ENCODE measurements around the gene ZSCAN22.

ZSCAN22 gene

DNA sequence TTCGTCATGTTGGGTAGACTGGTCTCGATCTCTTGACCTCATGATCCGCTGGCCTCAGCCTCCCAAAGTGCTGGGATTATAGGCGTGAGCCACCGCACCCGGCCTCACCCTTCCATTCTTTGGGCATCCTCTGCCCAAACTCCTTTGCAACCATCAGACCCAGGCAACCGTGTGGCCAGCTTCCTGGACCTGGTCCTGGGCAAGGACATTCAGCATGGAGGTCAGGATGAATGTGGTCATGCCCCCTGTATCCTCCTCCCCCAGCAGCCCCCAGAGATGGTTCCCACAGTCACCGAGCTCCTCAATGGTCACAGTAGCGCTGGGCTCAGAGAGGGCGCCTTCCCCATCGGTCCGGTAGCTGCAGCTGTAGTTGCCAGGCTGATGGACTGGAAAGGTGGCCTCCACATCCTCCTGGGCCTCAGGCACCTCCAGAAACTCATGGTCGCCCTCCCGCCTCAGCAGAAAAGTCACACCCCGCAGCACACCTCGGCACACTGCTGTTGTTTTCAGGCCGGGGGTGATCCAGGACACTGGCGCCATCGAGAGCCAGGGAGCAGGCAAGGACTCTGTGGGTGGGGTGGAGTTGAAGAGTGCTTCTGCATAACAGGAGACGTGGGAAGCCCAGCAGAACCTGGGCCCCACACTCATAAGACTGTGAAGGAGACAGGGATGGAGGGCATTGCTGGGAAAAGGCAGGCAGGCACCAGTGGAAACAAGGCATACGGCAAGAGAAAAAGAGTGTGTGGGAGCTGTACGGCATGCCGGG is 25.4 kb downstream of the ZSCAN22 start:
- no peak for DNase-seq (ENCODE audit: low read depth in 2 of 2)

DNA sequence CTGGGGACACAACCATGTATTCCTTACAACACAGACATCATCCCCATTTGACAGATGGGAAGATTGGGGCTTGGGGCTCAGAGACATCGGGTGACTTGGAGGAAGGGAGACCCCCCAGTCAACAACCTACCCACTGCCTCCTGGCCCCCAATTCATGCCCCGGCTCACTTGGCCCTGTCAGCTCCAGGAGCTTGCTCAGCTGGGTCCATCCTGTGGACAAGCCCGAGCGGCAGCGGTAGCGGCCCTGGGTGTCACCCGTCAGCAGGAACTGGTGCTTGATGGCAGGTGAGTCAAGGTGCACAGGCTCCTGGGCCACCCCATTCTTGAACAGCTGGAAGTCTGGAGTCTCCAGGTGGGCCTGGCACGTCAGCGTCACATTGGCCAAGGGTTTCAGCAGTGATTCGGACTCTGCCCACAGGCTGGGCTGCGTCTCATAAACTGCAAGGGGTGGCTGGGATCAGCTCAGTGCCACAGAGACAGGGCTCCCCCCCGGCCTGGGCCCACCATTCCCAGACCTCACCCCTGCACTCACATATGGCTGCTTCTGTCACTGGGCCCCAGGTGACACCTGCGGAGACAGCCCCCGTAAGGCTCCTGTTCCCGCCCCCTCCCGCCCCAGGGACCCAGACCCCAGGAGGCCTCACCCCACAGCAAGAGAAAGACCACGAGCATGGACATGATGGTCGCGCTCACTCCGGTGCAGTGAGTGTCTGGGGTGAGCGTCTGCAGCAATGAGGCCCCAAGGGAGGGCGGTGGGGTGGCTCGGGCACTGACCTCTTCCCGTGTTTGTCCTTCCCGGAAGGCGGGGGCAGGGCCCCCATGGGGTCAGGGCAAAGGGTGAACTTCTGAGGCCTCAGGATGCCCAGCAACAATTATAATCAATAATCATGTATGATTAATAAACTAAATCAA is 26.2 kb downstream of the ZSCAN22 start, which contains the start of gene A1BG:
Gene A1BG (minus strand): TSS at position 733 of the 912 bp plus-strand sequence. CDS start 55 bp downstream, at position 678.
- no peak for DNase-seq (ENCODE audit: low read depth in 2 of 2)

DNA sequence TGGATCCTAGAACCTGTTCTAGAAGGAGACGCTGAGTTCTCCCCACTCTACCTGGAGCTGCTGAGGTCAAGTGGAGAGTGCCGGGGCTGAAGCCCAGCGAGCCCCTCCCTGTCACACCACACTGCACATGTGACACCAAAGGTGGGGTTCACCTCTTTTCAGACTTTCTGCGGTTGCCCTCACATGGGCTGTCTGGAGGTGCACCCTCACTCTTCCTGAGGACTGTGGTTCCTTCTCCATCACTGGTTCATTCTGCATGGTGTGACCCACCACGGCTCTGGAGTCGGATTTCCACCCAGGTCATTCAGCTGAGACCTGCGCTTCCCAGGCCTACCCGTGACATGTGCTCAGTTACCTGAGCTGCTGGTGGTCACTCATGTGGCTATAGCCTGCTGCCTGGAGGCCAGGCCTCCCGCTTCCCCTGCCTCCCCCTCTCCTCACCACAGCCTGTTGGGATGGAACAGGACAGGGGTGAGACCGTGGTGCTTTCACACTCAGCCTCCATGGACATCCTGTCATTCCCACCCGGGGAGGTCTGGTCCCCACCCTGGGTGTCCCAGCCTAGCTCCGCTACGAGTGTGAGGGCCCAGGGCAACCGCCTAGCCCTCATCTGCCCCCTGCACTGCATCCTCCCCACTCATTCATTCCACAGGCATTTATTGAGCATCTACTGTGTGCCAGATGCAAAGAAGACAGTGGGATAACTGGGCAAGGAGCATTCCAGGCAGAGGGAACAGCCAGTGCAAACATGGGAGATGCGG is 27.1 kb downstream of the ZSCAN22 start:
- no peak for DNase-seq (ENCODE audit: low read depth in 2 of 2)

DNA sequence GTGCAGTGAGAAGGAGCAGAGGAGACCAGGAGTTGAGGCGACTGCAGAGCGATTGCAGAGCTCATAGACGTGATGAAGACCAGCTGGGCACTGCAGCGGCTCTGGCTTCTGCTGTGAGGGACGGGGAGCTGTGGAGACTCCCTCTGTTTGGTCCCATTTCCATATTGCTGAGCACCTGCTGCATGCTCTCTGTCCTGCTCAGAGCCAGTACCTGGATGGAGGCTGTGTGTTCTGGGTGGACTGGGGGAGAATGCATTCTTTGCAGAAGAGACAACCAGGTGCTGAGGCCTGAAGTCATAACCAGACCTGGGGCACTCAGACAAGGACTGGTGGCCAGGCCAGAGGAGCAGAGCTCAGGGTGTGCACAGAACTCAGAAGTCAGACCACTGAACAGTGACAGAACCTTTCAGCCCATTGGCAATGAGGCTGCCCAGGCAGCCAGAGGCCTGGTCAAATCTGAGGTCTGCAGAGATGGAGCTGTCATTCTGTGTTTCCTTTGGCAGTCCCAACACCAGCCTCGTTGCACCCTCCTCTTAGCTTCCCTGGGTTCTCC is 27.8 kb downstream of the ZSCAN22 start:
- no peak for DNase-seq (ENCODE audit: low read depth in 2 of 2)

DNA sequence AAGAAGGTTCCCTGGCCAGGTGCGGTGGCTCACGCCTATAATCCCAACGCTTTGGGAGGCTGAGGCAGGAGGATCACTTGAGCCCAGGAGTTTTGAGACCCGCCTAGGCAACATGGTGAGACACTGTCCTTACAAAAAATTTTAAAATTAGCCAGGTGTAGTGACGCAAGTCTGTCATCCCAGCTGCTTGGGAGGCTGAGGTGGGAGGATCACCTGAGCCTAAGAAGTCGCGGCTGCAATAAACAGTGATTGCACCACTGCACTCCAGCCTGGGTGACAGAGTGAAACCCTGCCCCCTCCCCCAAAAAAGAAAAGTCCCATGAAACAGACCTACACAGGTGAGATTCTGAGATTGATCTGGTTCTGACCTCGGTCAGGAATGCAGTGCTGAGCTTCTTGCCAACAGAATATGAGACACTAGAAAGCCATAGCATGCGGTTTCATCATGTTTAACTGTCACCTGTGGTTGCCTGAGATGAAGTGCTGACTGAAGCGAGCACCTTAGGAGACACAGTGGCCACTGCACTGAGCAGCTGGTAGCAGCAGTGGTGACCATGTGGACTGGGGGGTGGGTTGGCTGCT is 28.5 kb downstream of the ZSCAN22 start:
- DNase-seq (ENCODE audit: low read depth in 2 of 2): no peak

DNA sequence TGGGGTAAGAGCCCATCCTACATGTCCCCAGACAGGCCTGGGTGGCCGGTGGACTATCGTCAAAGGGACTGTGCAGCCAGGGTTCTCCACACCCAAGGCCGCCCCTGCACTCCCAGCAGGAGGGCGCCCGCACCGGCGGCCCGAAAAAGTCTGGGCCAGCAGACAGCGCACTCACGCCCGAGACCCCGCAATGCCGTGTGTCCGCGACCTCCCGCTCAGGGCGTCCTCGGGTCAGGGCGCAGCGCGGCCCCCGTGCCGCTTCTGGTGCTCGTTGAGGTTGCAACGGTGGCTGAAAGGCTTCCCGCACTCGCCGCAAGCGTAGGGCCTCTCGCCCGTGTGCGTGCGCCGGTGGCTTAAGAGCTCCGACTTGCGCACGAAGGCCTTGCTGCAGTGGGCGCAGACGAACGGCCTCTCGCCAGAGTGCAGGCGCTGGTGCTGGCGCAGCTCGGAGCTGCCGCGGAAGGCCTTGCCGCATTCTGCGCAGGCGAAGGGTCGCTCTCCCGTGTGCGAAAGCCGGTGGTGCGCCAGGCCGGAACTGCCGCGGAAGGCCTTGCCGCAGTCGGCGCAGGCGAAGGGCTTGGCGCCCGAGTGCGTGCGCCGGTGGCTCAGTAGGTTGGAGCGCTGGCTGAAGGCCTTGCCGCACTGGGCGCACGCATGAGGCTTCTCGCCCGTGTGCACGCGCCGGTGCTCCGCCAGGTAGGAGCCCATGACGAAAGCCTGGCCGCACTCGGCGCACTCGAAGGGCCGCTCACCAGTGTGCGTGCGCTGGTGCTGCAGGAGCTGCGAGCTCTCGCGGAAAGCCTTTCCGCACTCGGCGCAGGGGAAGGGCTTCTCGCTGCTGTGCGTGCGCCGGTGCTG is 29.3 kb downstream of the ZSCAN22 start:
- DNase-seq (ENCODE audit: low read depth in 2 of 2): no peak

DNA sequence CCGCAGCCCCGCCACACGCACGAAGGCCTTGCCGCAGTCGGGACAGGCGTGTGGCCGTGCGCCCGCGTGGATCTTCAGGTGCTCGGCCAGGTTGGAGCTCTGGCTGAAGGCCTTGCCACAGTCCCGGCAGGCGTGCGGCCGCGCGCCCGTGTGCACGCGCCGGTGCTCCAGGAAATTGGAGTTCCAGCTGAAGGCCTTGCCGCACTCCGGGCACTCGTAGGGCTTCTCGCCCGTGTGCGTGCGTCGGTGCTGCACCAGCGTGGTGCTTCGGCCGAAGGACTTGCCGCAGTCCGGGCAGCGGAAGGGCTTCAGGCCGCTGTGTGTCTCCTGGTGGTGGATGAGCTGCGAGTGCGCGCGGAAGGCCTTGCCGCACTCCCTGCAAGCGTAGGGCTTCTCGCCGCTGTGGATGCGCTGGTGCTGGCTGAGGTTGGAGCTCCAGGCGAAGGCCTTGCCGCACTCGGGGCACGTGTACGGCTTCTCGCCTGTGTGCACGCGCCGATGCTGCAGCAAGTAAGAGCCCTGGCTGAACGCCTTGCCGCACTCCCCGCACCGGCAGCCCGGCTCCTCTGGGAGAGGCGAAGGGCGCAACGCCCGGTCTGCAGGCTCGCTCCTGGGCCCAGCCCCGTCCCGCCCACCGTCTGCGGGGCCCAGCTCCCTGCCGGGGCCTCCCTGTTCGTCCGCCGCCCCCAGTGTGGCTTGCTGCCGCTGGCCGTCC is 30.1 kb downstream of the ZSCAN22 start:
- no peak for DNase-seq (ENCODE audit: low read depth in 2 of 2)

DNA sequence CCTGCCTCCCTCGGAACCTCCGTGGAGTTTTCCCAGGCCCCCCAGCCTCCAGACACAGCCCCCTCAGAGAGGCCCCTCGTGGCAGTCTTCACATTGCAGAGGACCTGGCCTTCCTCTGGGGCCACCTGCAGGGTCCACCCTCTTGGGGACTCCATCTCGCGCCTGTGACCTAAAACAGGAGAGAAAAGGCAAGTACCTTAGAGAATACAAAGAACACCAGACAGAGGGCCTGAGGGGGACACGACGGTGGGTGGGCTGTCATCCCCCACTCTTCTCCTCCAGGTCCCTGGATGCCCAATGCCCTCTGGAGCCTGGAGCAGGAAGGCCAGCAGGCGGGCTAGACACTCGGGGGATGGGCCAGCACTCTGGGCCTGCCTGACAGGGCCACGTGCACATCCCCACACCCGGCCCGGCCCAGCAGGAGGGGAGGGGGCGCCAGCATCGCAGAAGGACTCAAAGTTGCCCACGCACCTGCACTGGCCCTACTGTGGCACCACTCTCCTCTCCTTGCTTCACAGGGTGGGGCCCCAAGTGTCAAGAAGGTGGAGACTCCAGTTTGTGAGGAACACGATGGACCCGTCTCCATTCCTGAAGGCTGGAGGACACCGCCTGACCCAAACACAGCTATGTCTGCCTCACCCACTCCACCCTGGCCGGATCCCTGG is 30.8 kb downstream of the ZSCAN22 start:
- no peak for DNase-seq (ENCODE audit: low read depth in 2 of 2)

DNA sequence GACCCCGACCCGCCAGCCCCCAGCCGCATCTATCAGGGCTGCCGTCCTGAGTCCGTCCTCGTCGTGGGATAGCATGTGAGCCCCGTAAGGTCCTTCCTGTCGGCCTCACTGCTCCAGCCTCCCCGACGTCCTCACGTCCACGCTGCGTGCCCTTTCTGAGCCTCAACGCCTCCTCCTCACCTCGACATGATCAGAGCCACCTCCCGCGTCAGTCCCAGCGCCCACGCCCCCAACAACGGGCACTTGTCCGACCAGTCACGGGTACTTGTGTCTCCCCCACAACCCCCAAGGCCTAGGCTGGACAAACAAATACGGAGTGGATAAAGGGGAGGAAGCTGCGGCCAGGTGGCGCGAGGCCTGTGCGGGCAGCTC is 35.1 kb downstream of the ZSCAN22 start:
- peak in 1 of 2 donors; percentile 35 for DNase-seq (ENCODE audit: low read depth in 2 of 2)

DNA sequence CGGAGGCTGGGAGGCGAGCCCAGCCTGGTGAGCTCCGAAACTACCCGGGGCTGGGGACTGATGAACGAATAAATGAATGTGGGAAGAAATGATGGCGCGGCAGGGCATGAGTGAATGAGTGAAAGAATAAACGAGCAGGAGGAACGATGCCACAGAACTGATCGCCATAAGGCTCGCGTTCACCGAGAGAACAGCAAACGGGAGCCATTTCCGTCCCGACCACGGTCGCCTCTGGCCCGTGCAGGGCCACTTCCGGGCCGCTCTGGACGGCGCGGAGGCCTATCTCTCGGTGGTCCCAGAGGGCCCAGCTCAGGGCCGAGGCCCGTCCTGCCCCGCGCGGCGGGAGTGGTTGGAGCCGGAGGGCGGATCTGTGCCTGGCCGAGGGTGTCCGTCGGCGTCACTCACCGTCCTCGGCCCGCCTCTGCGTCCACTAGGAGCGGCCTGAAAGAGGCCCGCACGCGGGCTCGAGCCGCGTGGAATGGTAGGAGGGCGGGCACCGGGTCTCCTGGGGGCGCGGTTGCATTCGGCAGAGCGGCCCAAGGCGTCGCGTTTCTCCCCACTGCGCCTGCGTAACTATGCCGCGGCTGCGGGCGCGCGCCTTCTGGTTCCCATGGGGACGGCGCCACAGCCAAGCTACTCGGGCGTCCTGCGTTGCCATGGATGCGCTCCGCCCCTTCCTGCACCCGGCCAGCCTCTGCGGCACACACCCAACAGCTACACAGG is 35.6 kb downstream of the ZSCAN22 start, which contains the start of gene ZNF497:
Gene ZNF497 (minus strand): TSS at position 480 of the 723 bp plus-strand sequence. CDS start 5,116 bp downstream, outside the sequence.
- DNase-seq (ENCODE audit: low read depth in 2 of 2): peak; percentile 92 to 96

DNA sequence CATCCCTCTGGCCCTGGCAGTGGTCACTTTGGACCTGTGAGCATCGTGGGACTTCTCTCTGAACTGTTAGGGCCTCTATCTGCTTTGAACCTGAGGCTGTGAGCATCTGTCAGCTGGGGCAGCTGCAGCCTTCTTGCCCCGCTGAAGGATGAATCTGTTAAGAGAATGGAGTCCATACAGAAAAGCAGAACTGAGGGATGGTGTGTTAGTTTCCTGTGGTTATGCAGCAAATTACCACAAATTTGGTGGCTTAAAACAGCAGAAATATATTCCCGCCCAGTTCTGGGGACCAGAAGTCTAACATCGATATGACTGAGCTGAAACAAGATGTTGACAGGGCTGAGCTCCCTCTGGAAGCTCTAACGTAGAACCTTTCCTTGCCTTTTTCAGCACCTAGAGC is 37.4 kb downstream of the ZSCAN22 start:
- DNase-seq (ENCODE audit: low read depth in 2 of 2): no peak

DNA sequence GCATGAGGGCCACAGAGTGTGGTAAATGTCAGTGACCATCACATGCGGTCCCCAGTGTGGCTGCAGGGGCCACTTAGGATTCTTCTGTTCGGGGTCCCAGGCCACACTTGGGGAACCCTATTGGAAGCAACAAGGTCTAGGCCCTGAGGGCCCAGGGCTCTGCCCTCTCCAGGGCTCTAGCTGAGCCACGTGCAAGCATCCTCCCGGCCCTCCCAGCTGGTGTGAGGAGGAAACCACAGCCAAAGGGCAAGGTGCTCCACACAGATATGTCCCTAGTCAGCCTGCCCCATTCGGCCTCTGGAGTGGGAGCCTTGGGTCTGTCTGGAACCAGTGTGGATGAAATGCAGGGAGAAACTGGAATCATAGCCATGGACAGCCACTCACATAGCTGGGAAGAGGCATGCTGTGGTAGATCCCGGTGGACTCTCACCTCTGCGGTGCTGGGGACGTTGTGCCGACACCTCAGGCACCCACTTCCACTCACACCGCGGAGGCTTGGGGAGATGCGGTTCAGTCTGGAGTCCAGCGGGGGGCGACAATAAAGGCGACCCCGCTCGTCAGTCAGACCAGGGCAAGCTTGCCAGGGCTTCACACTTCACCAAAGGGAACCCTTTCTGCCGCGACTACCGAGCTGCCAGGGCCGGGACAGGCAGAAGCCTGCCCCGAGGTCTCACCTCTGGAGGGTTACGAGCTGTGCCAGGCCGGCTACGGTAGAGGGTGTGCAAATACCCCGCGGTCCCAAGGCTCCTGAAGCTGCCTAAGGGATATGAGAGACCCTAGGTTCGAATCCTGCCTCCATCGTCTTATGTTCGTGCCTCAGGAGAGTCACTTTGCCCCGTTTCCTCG is 40.0 kb downstream of the ZSCAN22 start:
- no peak for DNase-seq (ENCODE audit: low read depth in 2 of 2)

DNA sequence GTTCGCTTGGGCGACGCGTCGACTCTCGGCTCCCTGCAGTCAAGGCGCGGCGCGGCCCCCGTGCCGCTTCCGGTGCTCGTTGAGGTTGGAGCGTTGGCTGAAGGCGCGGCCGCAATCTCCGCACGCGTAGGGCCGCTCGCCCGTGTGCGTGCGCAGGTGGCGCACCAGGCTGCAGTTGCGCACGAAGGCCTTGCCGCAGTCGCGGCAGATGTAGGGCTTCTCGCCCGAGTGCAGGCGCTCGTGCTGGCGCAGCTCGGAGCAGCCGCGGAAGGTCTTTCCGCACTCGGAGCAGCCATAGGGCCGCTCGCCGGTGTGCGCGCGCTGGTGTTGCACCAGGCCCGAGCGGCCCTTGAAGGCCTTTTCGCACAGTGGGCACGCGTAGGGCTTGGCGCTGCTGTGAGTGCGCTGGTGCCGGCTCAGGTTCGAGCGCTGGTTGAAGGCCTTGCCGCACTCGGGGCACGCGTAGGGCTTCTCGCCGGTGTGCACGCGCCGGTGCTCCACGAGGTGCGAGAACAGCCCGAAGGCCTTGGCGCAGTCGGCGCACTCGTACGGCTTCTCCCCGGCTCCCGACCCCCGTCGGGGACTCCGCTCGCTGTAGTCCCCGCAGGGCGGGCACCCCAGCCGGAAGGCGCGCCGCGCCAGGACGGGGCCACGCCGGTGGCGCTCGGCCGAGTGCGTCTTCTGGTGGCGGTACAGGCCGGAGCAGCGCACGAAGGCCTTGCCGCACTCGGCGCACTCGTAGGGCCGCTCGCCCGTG is 41.1 kb downstream of the ZSCAN22 start:
- no peak for DNase-seq (ENCODE audit: low read depth in 2 of 2)

DNA sequence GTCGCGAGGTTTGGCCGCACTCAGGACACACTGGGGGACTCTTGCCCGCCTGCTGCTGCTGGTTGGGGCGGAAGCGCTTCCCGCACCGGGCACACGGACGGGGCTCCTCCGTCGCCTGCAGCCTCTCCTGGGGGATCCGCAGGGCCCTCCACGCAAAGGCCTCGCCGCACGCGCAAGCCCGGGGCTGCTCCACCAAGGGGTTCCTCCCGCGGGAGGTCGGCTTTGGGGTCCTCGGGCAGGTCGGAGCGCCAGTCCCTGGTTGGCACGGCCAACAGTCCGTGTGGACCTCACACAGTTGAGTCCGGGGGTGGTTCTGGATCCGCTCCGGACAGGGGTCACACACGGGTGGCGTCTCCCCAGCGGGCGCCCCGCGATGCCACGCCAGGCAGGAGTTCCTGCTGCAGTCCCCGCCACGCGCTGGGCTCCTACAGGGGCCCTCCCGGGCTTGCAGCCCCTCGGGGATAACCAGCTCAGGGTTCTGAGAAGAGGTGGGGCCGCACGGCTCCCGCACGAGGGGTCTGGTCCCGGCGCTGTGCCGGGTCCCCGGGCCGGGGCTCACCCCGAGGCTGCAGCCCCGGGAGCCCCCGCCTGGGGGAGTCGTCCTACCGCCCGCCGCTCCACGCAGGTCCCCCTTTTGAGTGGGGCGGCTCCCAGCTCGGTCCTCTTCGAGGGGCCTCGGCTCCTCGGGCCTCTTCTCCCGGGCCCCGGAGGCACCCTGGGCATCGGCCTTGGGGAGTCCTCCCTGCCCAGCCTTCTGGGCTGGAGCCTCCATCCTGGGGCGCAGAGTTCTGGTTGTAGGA is 42.0 kb downstream of the ZSCAN22 start:
- no peak for DNase-seq (ENCODE audit: low read depth in 2 of 2)

DNA sequence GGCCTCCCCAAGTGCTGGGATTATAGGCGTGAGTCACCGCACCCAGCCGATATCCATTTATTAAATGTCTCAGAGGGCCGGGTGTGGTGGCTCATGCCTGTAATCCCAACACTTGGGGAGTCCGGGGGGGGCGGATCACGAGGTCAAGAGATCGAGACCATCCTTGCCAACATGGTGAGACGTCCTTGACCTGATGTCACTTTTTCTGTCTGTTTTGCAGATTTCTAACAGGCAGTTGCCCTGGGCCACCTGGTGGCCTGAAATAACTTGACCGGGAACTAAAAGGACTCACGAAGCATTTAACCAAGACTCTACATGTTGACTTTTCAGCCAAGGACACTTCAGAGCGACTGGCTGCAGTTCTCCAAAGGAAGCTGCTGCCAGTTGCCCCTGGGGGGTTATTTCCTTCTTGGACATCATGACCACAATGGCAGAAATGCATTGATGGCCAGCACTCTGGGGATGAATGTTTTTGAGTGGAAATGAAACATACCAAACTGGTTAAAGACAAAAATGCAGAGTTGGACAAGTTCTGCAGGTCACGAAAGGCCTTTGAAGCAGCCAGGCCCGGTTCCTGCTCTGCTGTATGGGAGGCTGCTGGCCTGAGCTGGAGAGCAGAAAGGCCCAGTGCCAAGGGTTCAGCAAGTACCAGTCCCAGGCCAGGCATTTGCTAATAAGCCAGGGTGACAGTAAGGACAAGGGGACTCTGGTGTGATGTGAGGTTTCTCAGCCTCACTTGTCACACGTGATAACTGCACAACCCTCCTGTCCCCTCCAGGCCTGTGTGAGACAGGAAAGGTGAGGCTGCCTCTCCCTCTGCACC is 45.7 kb downstream of the ZSCAN22 start:
- no peak for DNase-seq (ENCODE audit: low read depth in 2 of 2)
